ENCODE results near the gene TEDDM1.

Gene TEDDM1

DNA sequence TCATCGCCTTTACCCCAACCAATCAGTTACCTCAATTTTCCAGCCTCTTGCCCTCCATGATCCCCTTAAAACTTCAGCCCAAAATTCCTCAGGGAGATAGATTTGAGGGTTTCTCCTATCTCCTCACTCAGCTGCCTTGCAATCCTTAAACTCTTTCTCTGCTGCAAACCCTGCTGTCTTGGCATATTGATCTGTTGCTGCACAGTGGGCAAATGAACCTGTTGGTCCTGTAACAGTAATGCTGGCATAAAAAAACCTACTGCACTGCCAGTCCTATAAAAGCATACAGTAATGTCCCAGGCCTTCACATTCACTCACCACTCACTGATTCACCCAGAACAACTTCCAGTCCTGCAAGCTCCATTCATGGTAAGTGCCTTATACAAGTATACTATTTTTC is 5.1 kb upstream of the TEDDM1 start:
- TF ChIP-seq, protein P1, sequence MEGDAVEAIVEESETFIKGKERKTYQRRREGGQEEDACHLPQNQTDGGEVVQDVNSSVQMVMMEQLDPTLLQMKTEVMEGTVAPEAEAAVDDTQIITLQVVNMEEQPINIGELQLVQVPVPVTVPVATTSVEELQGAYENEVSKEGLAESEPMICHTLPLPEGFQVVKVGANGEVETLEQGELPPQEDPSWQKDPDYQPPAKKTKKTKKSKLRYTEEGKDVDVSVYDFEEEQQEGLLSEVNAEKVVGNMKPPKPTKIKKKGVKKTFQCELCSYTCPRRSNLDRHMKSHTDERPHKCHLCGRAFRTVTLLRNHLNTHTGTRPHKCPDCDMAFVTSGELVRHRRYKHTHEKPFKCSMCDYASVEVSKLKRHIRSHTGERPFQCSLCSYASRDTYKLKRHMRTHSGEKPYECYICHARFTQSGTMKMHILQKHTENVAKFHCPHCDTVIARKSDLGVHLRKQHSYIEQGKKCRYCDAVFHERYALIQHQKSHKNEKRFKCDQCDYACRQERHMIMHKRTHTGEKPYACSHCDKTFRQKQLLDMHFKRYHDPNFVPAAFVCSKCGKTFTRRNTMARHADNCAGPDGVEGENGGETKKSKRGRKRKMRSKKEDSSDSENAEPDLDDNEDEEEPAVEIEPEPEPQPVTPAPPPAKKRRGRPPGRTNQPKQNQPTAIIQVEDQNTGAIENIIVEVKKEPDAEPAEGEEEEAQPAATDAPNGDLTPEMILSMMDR (IDR thresholded peaks at IDR 0.05; ENCODE audit: low read depth, low read length), result no peak
- no peak for DNase-seq (ENCODE audit: extremely low read depth, low read depth)

DNA sequence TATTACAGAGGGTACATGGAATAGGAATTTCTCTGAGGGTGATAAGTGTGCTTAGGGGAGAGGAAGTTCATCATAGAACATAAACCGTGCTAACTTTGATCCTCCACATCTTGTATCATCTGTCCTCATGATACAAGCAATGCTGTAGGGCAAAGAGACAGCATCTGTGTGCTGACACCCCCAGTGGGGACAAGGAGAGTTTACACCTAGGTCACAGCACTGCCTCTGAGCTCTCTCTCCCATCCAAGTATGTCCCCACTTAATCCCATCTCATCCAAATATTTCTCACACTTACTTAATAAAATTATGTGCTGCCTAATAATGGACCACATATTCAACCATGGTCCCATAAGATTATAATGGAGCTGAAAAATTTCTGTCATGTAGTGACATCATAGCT is 4.3 kb upstream of the TEDDM1 start:
- TF ChIP-seq, protein P1 (IDR thresholded peaks at IDR 0.05; ENCODE audit: low read depth, low read length), result no peak
- DNase-seq (ENCODE audit: extremely low read depth, low read depth), result no peak

DNA sequence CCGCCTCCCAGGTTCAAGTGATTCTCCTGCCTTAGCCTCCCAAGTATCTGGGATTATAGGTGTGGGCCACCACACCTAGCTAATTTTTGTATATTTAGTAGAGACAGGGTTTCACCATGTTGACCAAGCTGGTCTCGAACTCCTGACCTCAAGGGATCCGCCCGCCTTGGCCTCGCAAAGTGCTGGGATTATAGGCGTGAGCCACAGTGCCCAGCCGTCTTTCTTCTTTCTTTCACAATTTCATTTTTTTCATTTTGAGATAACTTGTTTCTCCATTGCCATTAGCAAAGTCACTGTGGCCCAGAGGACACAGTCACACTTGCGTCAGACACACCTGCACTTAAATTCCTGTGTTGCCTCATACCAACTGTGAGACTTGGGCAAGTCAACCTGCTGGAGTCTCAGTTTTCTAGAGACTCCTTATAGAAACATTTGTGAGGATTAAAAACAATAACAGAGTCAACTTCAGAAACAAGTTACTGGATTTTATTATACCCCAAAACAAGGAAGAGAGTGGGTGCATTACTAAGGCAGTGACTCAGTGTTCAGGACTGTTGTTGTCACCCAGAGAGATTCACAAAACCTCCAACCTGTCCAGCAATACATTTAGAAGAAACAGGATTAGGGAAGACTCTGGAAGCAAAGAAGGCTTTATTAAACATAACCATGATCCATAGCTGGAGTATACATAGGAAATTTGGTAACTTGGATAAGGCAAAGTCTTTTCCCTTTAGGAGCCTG is 2.6 kb downstream of the TEDDM1 start:
- TF ChIP-seq, protein P1 (IDR thresholded peaks at IDR 0.05; ENCODE audit: low read depth, low read length), result no peak
- DNase-seq (ENCODE audit: extremely low read depth, low read depth), result no peak

DNA sequence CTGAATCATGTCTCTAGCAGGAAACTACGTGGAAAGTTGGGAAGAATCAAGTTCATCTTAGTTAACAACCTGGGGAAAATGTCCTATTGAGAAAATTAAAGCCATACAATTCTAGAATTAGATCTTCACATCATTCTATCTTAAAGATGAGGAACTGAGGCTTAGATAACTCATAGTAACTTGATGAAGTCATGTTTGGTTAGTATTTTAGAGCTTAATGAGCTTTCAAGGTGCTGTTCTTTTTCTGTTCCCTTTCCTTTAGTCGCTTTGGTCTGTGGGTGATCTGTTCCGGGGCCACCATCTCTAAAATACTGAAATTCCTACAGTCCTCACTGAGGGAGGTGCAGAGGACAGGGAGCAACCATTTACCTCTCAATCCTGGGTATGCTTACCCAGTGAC is 4.6 kb downstream of the TEDDM1 start:
- DNase-seq (ENCODE audit: extremely low read depth, low read depth), result no peak
- TF ChIP-seq, protein P1 (IDR thresholded peaks at IDR 0.05; ENCODE audit: low read depth, low read length), result no peak

DNA sequence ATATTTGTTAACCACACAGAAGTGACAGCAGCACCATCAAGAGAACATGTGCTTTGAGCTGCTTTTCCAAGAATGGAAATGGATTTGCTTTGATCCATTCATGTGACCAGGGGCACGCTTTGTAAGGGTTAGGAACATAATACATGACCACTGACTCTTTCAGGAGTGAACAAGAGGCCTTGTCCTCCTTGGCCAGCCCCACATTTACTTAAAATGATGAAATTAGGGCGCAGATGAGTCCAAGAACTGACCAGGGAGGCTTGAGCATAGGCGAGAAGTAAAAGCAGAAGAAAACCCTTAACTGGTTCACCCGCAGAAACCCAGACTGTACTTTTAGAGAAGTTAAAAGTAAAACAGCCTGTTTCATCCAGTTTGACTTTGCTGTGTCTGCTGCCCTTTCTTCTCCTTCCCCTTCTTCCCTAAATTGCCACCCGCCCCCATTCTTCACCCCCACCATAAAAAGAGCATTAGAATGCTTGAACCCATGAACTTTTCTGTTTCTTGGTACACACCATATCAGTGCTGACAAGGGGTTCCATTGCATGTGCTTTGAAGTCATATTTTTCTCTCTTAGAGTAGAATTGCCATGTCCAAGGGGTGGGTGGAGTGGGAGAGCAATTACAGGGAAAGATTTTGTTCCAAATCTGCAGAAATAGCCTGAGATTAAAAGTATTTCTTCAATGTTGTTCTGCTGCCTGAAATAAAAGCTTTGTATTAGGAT is 6.3 kb downstream of the TEDDM1 start:
- DNase-seq (ENCODE audit: extremely low read depth, low read depth), result no peak

DNA sequence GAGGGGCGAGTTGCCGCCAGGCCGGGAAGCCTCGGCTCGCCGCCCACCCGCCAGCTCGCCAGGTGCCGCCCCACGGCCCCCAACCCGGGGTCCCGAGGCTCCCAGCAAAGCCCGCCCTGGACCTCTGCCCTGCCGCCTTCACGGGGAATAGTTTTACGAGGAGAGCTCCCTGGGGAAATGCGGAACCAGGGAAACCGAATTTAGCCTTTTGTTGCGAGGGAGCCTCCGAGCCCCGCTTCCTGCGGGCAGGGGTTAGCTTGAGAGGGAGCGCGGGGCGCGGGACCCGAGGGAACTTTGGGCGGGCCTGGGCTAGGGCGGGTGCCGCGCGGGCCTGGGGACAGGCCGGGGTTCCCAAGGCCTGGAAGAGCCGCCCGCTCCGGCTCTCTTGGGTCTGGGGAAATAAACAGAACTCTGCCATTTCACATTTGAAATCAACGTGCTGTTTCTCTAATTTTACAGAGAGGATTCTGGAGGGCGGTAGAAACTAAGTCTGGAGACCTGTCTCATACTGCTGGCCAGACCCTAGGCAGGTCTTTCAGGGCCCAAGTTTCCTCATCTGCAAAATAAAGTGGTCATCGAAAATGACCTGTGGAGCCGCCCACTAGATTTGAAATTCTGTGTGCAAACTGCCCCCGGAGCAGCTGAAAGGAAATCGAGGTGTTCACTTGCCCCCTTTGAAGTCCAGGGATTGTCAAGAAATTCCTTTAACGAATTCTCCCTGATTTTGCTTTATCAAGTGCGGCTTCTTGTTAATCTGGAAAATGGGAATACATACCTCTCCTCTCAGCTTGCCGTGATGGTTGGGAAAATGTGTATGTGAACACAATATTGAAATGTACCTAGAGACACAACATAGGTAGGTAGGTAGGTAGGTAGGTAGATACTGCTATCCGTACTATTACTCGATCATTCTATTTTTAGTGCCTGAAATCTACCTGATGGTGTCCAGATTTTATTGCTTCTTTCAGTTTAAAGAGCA is 8.1 kb downstream of the TEDDM1 start:
- TF ChIP-seq, protein P1 (IDR thresholded peaks at IDR 0.05; ENCODE audit: low read depth, low read length), result no peak
- no peak for DNase-seq (ENCODE audit: extremely low read depth, low read depth)

More for the DNA sequence above, 6.3 kb downstream of the TEDDM1 start:
- TF ChIP-seq, protein P1 (IDR thresholded peaks at IDR 0.05; ENCODE audit: low read depth, low read length), result no peak
